Muscle layer of colon (tissue), 2 donors: ENCODE measurements around the gene MTCH1.

Source experiments
- H3K27ac ChIP-seq: one replicate; pipeline ENCODE4 v1.7.0; 2013; ENCODE audit warnings: low read depth, mild to moderate bottlenecking, low read length, moderate library complexity
- H3K27me3 ChIP-seq, 2 donors: one replicate each; pipeline ENCODE4 v1.7.0; 2013; ENCODE audit warnings: low read length in 2 of 2, mild to moderate bottlenecking in 2 of 2; ENCODE audit not compliant: insufficient read depth in 2 of 2, control insufficient read depth in 1 of 2
- H3K36me3 ChIP-seq: one replicate; pipeline ENCODE4 v1.7.0; 2013; ENCODE audit warnings: mild to moderate bottlenecking, low read length; ENCODE audit not compliant: insufficient read depth
- H3K4me1 ChIP-seq: one replicate; pipeline ENCODE4 v1.7.0; 2013; ENCODE audit warnings: mild to moderate bottlenecking, low read length; ENCODE audit not compliant: insufficient read depth
- H3K4me3 ChIP-seq, 2 donors: one replicate each; pipeline ENCODE4 v1.7.0; 2013; ENCODE audit warnings: low read length in 2 of 2, low read depth in 1 of 2, mild to moderate bottlenecking in 1 of 2, moderate library complexity in 1 of 2
- H3K9ac ChIP-seq: one replicate; pipeline ENCODE4 v1.7.0; 2013; ENCODE audit warnings: low read length
- H3K9me3 ChIP-seq: one replicate; pipeline ENCODE4 v1.7.0; 2013; ENCODE audit warnings: mild to moderate bottlenecking, low read length
- donor health status: abdominal sarcoma.
- donor health status: Adenocarcinoma of cecum.

The MTCH1 gene

DNA sequence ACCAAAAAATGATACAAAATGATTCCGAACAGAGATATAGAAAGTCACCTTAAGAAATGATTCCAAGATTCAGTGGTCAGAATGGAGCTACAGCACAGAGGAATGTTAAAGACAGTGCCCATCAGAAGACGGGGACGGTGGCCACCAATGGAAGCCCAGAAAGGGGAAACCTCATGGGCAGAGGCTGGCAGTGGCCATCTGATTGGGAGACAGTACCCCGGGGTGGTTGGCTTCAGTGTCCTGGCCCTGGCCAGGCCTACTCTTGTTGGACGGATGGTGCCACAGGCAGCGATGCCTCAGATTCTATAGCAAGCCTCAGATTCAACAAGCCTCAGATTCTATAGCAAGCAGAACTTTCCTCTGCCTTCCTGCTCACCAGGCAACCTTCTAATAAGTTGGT is 48.1 kb downstream of the MTCH1 start:
- Histone ChIP-seq H3K4me1 (no peaks in the 10 kb centered on the region), H3K9ac (no peak overlapping the region), H3K9me3 (no peaks in the 10 kb centered on the region), H3K36me3 (no peaks in the 10 kb centered on the region), H3K27me3 (no peaks in the 10 kb centered on the region), H3K4me3 (no peak overlapping the region), H3K27ac (no peak overlapping the region)

GRCh38 chr6:36936824-36937223 is 49.2 kb downstream of the MTCH1 start:
- no peak overlapping the region for H3K9ac ChIP-seq
- H3K4me3 ChIP-seq = no peak overlapping the region
- H3K27ac ChIP-seq = no peak overlapping the region
- no peaks in the 10 kb centered on the region for H3K4me1 ChIP-seq
- H3K9me3 ChIP-seq = no peaks in the 10 kb centered on the region
- H3K27me3 ChIP-seq = no peaks in the 10 kb centered on the region
- no peaks in the 10 kb centered on the region for H3K36me3 ChIP-seq

DNA sequence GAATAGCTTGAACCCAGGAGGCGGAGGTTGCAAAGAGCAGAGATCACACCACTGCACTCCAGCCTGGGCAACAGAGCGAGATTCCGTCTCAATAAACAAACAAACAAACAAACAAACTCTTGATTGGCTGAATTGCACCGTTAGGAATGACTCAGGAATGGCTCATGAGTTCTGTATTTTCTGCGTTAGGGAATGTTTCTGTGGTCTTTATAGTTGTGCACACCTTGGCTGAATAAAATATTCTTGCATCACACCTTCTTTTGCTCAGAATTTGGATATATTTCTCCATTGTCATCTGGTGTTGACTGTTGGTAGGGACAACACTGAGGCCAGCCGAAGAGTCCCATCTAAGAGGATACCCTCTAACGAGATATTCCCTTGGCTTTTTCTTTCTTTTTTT is 51.1 kb downstream of the MTCH1 start:
- Histone ChIP-seq H3K4me3 (no peak overlapping the region), H3K36me3 (no peaks in the 10 kb centered on the region), H3K9ac (no peak overlapping the region), H3K4me1 (no peaks in the 10 kb centered on the region), H3K27me3 (no peaks in the 10 kb centered on the region), H3K27ac (no peak overlapping the region), H3K9me3 (no peaks in the 10 kb centered on the region)

DNA sequence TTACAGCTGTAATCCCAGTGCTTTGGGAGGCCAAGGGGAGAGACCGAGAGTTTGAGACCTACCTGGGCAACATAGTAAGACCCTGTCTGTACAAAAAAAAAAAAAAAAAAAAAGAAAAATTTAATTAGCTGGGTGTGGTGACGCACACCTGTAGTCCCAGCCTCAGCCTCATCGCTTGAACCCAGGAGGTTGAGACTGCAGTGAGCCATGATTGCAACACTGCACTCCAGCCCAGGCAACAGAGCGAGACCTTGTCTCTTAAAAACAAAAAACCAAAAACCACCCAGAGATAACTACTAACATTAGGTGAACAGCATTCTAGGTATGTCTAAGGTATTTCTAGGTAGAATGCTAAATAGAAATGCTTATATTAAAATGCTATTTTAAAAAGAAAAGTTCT is 52.5 kb downstream of the MTCH1 start:
- H3K4me3 ChIP-seq = no peak overlapping the region
- no peaks in the 10 kb centered on the region for H3K27me3 ChIP-seq
- H3K9me3 ChIP-seq = no peaks in the 10 kb centered on the region
- no peak overlapping the region for H3K9ac ChIP-seq
- no peak overlapping the region for H3K27ac ChIP-seq
- H3K36me3 ChIP-seq = no peaks in the 10 kb centered on the region
- H3K4me1 ChIP-seq = peaks cover 3% of the 10 kb centered on the region

GRCh38 chr6:36933102-36933501 is 52.9 kb downstream of the MTCH1 start:
- Histone ChIP-seq H3K9ac (no peak overlapping the region), H3K36me3 (no peaks in the 10 kb centered on the region), H3K9me3 (no peaks in the 10 kb centered on the region), H3K4me1 (peaks cover 7% of the 10 kb centered on the region), H3K27ac (no peak overlapping the region), H3K4me3 (no peak overlapping the region), H3K27me3 (no peaks in the 10 kb centered on the region)

DNA sequence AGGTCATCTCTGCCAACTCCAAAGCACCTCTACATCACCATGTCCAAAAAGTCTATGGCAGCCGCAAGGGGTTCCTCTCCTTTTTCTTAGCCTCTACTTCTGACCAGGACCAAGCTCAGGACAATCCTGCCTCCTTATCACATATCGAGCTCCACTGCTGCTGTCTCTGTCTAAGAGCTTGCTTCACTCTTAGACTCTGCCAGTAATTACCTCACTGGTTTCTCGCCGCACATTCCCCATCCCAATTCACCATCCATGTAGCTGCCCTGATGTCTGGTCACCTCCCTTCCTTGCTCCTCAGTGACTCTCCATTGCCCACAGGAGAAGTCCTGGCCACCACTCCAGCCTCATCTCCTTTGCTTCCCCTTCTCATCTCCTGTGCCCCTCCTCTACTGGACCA is 55.5 kb downstream of the MTCH1 start:
- H3K27ac ChIP-seq = no peak overlapping the region

GRCh38 chr6:36929607-36930006 is 56.4 kb downstream of the MTCH1 start:
- Histone ChIP-seq H3K36me3 (peaks cover 4% of the 10 kb centered on the region), H3K9me3 (no peaks in the 10 kb centered on the region), H3K4me1 (peaks cover 7% of the 10 kb centered on the region), H3K27ac (no peak overlapping the region), H3K9ac (no peak overlapping the region), H3K27me3 (no peaks in the 10 kb centered on the region), H3K4me3 (no peak overlapping the region)

More for the DNA sequence above, 55.5 kb downstream of the MTCH1 start:
- Histone ChIP-seq H3K36me3 (no peaks in the 10 kb centered on the region), H3K27me3 (no peaks in the 10 kb centered on the region), H3K9me3 (no peaks in the 10 kb centered on the region), H3K9ac (no peak overlapping the region), H3K4me1 (peaks cover 7% of the 10 kb centered on the region), H3K4me3 (no peak overlapping the region)

DNA sequence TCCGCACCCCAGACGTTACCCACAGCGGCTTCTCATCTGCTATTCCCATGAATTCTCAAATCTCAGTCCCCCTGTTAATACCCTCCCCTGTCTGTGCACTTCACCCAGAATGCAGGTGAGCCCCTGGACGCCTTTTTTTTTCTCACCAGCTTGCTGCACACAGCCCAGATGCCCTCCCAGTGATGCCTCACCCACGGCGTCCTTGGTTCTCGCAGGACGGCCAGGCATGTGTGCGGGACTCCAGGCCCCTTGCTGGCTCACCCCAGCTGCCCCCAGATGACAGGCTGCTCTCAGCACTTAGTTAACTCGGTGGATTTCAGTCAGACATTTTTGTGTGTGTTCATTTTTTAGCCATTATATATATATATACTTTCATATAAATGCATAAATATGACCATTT is 56.8 kb downstream of the MTCH1 start:
- Histone ChIP-seq H3K4me1 (peaks cover 7% of the 10 kb centered on the region), H3K27ac (no peak overlapping the region), H3K4me3 (no peak overlapping the region), H3K36me3 (peaks cover 8% of the 10 kb centered on the region), H3K27me3 (no peaks in the 10 kb centered on the region), H3K9me3 (no peaks in the 10 kb centered on the region), H3K9ac (no peak overlapping the region)

GRCh38 chr6:36928547-36928918 is 57.5 kb downstream of the MTCH1 start:
- Histone ChIP-seq H3K4me1 (peaks cover 7% of the 10 kb centered on the region), H3K9me3 (no peaks in the 10 kb centered on the region), H3K9ac (no peak overlapping the region), H3K27me3 (no peaks in the 10 kb centered on the region), H3K4me3 (no peak overlapping the region), H3K27ac (no peak overlapping the region), H3K36me3 (peaks cover 14% of the 10 kb centered on the region)

DNA sequence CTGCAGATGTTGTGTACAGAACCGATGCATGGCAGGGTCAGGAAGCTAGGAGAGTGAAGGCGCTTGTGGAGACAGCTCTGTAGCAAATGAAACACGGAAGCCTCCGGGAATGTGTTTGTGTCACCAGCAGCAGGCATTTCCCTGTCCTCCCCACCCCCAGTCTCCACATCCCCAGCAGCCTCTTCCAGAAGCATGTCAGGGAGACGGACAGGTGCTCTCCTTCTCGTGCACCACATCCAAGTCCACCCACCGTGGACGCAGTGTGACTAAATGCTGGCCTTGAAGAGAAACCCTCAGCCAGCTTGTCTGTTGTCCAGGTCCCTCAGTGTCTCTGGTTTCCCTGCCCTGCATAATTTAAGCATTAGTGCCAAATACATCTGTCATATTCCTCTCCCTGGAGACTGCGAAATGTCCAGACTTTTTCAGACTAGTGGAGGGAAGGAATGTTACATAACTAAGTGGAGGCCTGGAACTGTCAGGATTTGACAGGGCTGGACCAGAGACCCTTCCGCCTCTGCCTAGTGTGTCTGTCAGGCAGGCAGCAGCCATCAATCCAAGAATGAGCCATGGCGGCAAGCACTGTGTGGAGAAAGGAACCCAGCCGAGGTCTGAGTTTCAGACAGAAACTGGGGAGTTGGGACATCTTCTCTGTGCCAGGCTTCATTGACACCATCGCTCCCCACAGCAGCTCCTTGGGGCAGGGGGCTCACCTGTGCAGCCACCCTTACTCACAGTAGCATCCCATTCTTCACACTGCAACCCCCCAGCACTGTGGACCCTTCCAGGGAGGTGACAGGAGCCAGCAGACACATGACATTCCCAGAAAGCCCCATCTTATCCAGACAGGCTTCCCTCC is 58.1 kb downstream of the MTCH1 start:
- Histone ChIP-seq H3K9me3 (no peaks in the 10 kb centered on the region), H3K9ac (no peak overlapping the region), H3K27me3 (no peaks in the 10 kb centered on the region), H3K36me3 (peaks cover 19% of the 10 kb centered on the region), H3K4me3 (no peak overlapping the region), H3K27ac (no peak overlapping the region), H3K4me1 (peaks cover 7% of the 10 kb centered on the region)

- Histone ChIP-seq H3K9ac (no peak overlapping the region), H3K4me1 (peaks cover 7% of the 10 kb centered on the region), H3K36me3 (peaks cover 23% of the 10 kb centered on the region), H3K4me3 (no peak overlapping the region), H3K27me3 (no peaks in the 10 kb centered on the region), H3K9me3 (no peaks in the 10 kb centered on the region), H3K27ac (peak overlapping the region; percentile 22)
Measured at GRCh38 chr6:36926708-36927513, 59.1 kb downstream of the MTCH1 start.
